HAP-1 (cell line): ENCODE measurements around the gene SNX3.
"Not testable (repeated sequence)": the region's sequence is repeated elsewhere in the genome, so short reads cannot be mapped to it uniquely, and the experiment has no call there.

Source experiments
- DNase-seq, 2 experiments: peaks; one replicate each; pipeline ENCODE4 v3.0.0-alpha.2; 2016 to 2020; ENCODE audit warnings: low spot score in 2 of 2
- H3K27me3 ChIP-seq: fragments of 250-450 bp; sonication (Bioruptor Pico); 2 replicates; pipeline ENCODE4 v1.5.1; 2020; ENCODE audit warnings: low read depth, mild to moderate bottlenecking, moderate library complexity
- H3K36me3 ChIP-seq: fragments of 250-450 bp; sonication (Bioruptor Pico); replicated peaks from 2 replicates; pipeline ENCODE4 v1.5.1; 2020; ENCODE audit warnings: mild to moderate bottlenecking
- H3K4me1 ChIP-seq: fragments of 250-450 bp; sonication (Bioruptor Pico); 2 replicates; pipeline ENCODE4 v1.5.1; 2020; ENCODE audit warnings: mild to moderate bottlenecking
- H3K4me3 ChIP-seq: fragments of 250-450 bp; sonication (Bioruptor Pico); 2 replicates; pipeline ENCODE4 v1.5.1; 2020; ENCODE audit warnings: mild to moderate bottlenecking, moderate library complexity
- H3K9me3 ChIP-seq: fragments of 250-450 bp; sonication (Bioruptor Pico); 2 replicates; pipeline ENCODE4 v1.5.1; 2020; ENCODE audit warnings: mild to moderate bottlenecking, moderate library complexity
- in situ Hi-C: fragments of 300-500 bp; cut with MboI; formaldehyde crosslinking; loops from 3 replicates; pipeline ENCODE4 v1.14.3; 2020; ENCODE audit warnings: low sequenced_read_pairs, inconsistent platforms, mixed read lengths

Gene SNX3

GRCh38 chr6:108286366-108286765 lies 25.5 kb upstream of the SNX3 start:
- in situ Hi-C loops, result no loop called here
- Histone ChIP-seq H3K9me3 (no peaks in the 10 kb centered on the region), H3K4me3 (no peak overlapping the region), H3K36me3 (no peaks in the 10 kb centered on the region), H3K4me1 (no peaks in the 10 kb centered on the region), H3K27me3 (no peaks in the 10 kb centered on the region)
- no peak for DNase-seq

GRCh38 chr6:108285381-108285780 lies 24.5 kb upstream of the SNX3 start:
- Histone ChIP-seq H3K9me3 (no peaks in the 10 kb centered on the region), H3K4me1 (no peaks in the 10 kb centered on the region), H3K27me3 (no peaks in the 10 kb centered on the region), H3K4me3 (no peak overlapping the region), H3K36me3 (no peaks in the 10 kb centered on the region)
- no peak for DNase-seq
- in situ Hi-C loops, result no loop called here

GRCh38 chr6:108277831-108278230 lies 17.0 kb upstream of the SNX3 start:
- in situ Hi-C loops, result no loop called here
- Histone ChIP-seq H3K27me3 (no peaks in the 10 kb centered on the region), H3K36me3 (no peaks in the 10 kb centered on the region), H3K9me3 (no peaks in the 10 kb centered on the region), H3K4me3 (no peak overlapping the region), H3K4me1 (peaks cover 13% of the 10 kb centered on the region)
- no peak for DNase-seq

- Histone ChIP-seq H3K4me1 (peaks cover 13% of the 10 kb centered on the region), H3K4me3 (no peak overlapping the region)
- in situ Hi-C loops, result no loop called here
Measured at GRCh38 chr6:108277295-108277694, 16.5 kb upstream of the SNX3 start.

GRCh38 chr6:108275976-108276375 lies 15.1 kb upstream of the SNX3 start:
- Histone ChIP-seq H3K9me3 (no peaks in the 10 kb centered on the region), H3K36me3 (no peaks in the 10 kb centered on the region), H3K27me3 (no peaks in the 10 kb centered on the region), H3K4me3 (no peak overlapping the region), H3K4me1 (peaks cover 13% of the 10 kb centered on the region)
- no peak for DNase-seq
- in situ Hi-C loops, result no loop called here

More at GRCh38 chr6:108277295-108277694, 16.5 kb upstream of the SNX3 start:
- no peak for DNase-seq
- Histone ChIP-seq H3K9me3 (no peaks in the 10 kb centered on the region), H3K36me3 (no peaks in the 10 kb centered on the region), H3K27me3 (no peaks in the 10 kb centered on the region)

GRCh38 chr6:108274546-108274945 lies 13.7 kb upstream of the SNX3 start:
- no peak for DNase-seq
- Histone ChIP-seq H3K4me3 (no peak overlapping the region), H3K36me3 (no peaks in the 10 kb centered on the region), H3K27me3 (no peaks in the 10 kb centered on the region), H3K4me1 (peaks cover 9% of the 10 kb centered on the region), H3K9me3 (no peaks in the 10 kb centered on the region)
- in situ Hi-C loops, result no loop called here

GRCh38 chr6:108269955-108270354 lies 9.1 kb upstream of the SNX3 start:
- DNase-seq, in situ Hi-C loops, H3K4me1 ChIP-seq, H3K4me3 ChIP-seq, H3K9me3 ChIP-seq, H3K36me3 ChIP-seq, H3K27me3 ChIP-seq: not testable (repeated sequence)

GRCh38 chr6:108268845-108269244 lies 8.0 kb upstream of the SNX3 start:
- H3K36me3 ChIP-seq, result no peaks in the 10 kb centered on the region
- H3K9me3 ChIP-seq, result no peaks in the 10 kb centered on the region
- H3K4me1 ChIP-seq, result peaks cover 4% of the 10 kb centered on the region
- no peaks in the 10 kb centered on the region for H3K27me3 ChIP-seq
- in situ Hi-C loops, result no loop called here
- DNase-seq, result no peak
- H3K4me3 ChIP-seq, result no peak overlapping the region

GRCh38 chr6:108263371-108263770 lies 2.5 kb upstream of the SNX3 start:
- in situ Hi-C loops, result no loop called here
- no peaks in the 10 kb centered on the region for H3K27me3 ChIP-seq
- peaks cover 8% of the 10 kb centered on the region for H3K36me3 ChIP-seq
- peaks cover 12% of the 10 kb centered on the region for H3K4me1 ChIP-seq
- no peak overlapping the region for H3K4me3 ChIP-seq
- no peak for DNase-seq
- H3K9me3 ChIP-seq, result no peaks in the 10 kb centered on the region

- DNase-seq, result peak; percentile 45 to 59
- peaks cover 12% of the 10 kb centered on the region for H3K4me1 ChIP-seq
- peak overlapping the region; percentile 92 for H3K4me3 ChIP-seq
- peaks cover 12% of the 10 kb centered on the region for H3K36me3 ChIP-seq
- no peaks in the 10 kb centered on the region for H3K9me3 ChIP-seq
- in situ Hi-C loops, result no loop called here
- no peaks in the 10 kb centered on the region for H3K27me3 ChIP-seq
Measured at GRCh38 chr6:108260126-108260808, 573 bp downstream of the SNX3 start.

GRCh38 chr6:108254433-108255410 lies 6.1 kb downstream of the SNX3 start:
- H3K9me3 ChIP-seq, result no peaks in the 10 kb centered on the region
- peaks cover 7% of the 10 kb centered on the region; the same call in 1 of the 2 replicates for H3K4me1 ChIP-seq
- peaks cover 9% of the 10 kb centered on the region; the same call in 1 of the 2 replicates for H3K36me3 ChIP-seq
- in situ Hi-C loops, result no loop called here
- DNase-seq, result no peak
- no peak overlapping the region for H3K4me3 ChIP-seq
- no peaks in the 10 kb centered on the region for H3K27me3 ChIP-seq

GRCh38 chr6:108253241-108253640 lies 7.6 kb downstream of the SNX3 start:
- H3K27me3 ChIP-seq, result no peaks in the 10 kb centered on the region
- no peak overlapping the region for H3K4me3 ChIP-seq
- H3K4me1 ChIP-seq, result peaks cover 2% of the 10 kb centered on the region; the same call in 1 of the 2 replicates
- DNase-seq, result no peak
- in situ Hi-C loops, result no loop called here
- H3K36me3 ChIP-seq, result peaks cover 6% of the 10 kb centered on the region; the same call in 1 of the 2 replicates
- H3K9me3 ChIP-seq, result no peaks in the 10 kb centered on the region

GRCh38 chr6:108252055-108252454 lies 8.8 kb downstream of the SNX3 start:
- DNase-seq, result no peak
- Histone ChIP-seq H3K36me3 (peaks cover 6% of the 10 kb centered on the region; the same call in 1 of the 2 replicates), H3K9me3 (no peaks in the 10 kb centered on the region), H3K4me1 (peaks cover 2% of the 10 kb centered on the region; the same call in 1 of the 2 replicates), H3K27me3 (no peaks in the 10 kb centered on the region), H3K4me3 (no peak overlapping the region)
- in situ Hi-C loops, result no loop called here

- Histone ChIP-seq H3K27me3 (no peaks in the 10 kb centered on the region), H3K9me3 (no peaks in the 10 kb centered on the region), H3K4me3 (no peak overlapping the region), H3K36me3 (peaks cover 5% of the 10 kb centered on the region), H3K4me1 (peaks cover 2% of the 10 kb centered on the region; the same call in 1 of the 2 replicates)
- in situ Hi-C loops, result no loop called here
- no peak for DNase-seq
Measured at GRCh38 chr6:108251252-108251651, 9.6 kb downstream of the SNX3 start.
